Measurements from ENCODE around the gene CDC42EP3. TPM values are rescaled to one million over a fixed set of nuclear protein-coding genes. Genes with fewer than 3 reads are reported as not detected.
A peak's percentile ranks its signal among the peaks of the same experiment; 100 is the strongest.

The CDC42EP3 gene
- total and polyA plus RNA-seq, 2 experiments from 2014 or later: 31.4 TPM

- H3K27ac ChIP-seq (ENCODE audit: low read depth): no peak overlapping the region
- H3K36me3 ChIP-seq (ENCODE audit: insufficient read depth): no peaks in the 10 kb centered on the region
- ATAC-seq (no peak), DNase-seq (ENCODE audit: low spot score) (no peak)
- no peaks in the 10 kb centered on the region for H3K27me3 Mint-ChIP-seq (ENCODE audit: insufficient read depth, low read depth, poor library complexity)
- no peaks in the 10 kb centered on the region for H3K79me2 ChIP-seq (replicated peaks; ENCODE audit: insufficient read depth)
- no peak overlapping the region for H3K4me3 ChIP-seq
- 0 out of 2 replicates have a peak overlapping the region, but pooled peaks have one; percentile 56 for H2AFZ ChIP-seq
- peaks cover 12% of the 10 kb centered on the region; the same call in 1 of the 2 replicates for H3K9me2 ChIP-seq (ENCODE audit: insufficient read depth)
- no peaks in the 10 kb centered on the region; the same call in 2 of the 3 replicates for H3K4me1 Mint-ChIP-seq
- H4K20me1 ChIP-seq (replicated peaks; ENCODE audit: insufficient read depth): no peaks in the 10 kb centered on the region
- no peak overlapping the region for H3K4me2 ChIP-seq
- H3F3A ChIP-seq (replicated peaks; ENCODE audit: low read depth): no peaks in the 10 kb centered on the region
- H3K4me3 Mint-ChIP-seq: no peak overlapping the region
- no peak overlapping the region for H3K27ac Mint-ChIP-seq
- no peaks in the 10 kb centered on the region for H3K9me3 Mint-ChIP-seq
- no peak for TF ChIP-seq EZH2 (IDR thresholded peaks at IDR 0.05; ENCODE audit: low read depth, unreplicated experiment)
- no peak for TF ChIP-seq JUNB (IDR thresholded peaks at IDR 0.05; ENCODE audit: unreplicated experiment)
- no peak for TF ChIP-seq STAT1 (IDR thresholded peaks at IDR 0.05; ENCODE audit: unreplicated experiment)
- no peak for TF ChIP-seq POLR2AphosphoS5 (IDR thresholded peaks at IDR 0.05; ENCODE audit: low read depth)
- no peak for TF ChIP-seq ZNF114 (CRISPR knock-in tag; IDR thresholded peaks at IDR 0.05)
- TF ChIP-seq ETS1 (IDR thresholded peaks at IDR 0.05): no peak
- no peak for TF ChIP-seq ZNF331 (CRISPR knock-in tag; IDR thresholded peaks at IDR 0.05; ENCODE audit: low read depth)
- TF ChIP-seq REST (IDR thresholded peaks at IDR 0.05; ENCODE audit: unreplicated experiment): no peak
- TF ChIP-seq CTCF (conservative IDR thresholded peaks at IDR 0.05; ENCODE audit: low read depth in 2 of 2): no peak
- no peak for TF ChIP-seq EZH2phosphoT487 (IDR thresholded peaks at IDR 0.05; ENCODE audit: unreplicated experiment)
- TF ChIP-seq NANOG (IDR thresholded peaks at IDR 0.05; ENCODE audit: borderline replicate concordance): no peak
- no peaks in the 10 kb centered on the region for H3K36me3 Mint-ChIP-seq (ENCODE audit: low read depth)
- H3K27me3 ChIP-seq (ENCODE audit: insufficient read depth): no peaks in the 10 kb centered on the region
- no peaks in the 10 kb centered on the region for H3K4me1 ChIP-seq (ENCODE audit: insufficient read depth)
Measured at GRCh38 chr2:37618326-37618725, 53.1 kb downstream of the CDC42EP3 start.
